AG08396 (cell line): ENCODE data around the gene ATP8B4.

Experiments used
- DNase-seq: peaks from one replicate; pipeline ENCODE4 v3.0.0; 2012; ENCODE audit warnings: low spot score, mixed read lengths

Gene ATP8B4

DNA sequence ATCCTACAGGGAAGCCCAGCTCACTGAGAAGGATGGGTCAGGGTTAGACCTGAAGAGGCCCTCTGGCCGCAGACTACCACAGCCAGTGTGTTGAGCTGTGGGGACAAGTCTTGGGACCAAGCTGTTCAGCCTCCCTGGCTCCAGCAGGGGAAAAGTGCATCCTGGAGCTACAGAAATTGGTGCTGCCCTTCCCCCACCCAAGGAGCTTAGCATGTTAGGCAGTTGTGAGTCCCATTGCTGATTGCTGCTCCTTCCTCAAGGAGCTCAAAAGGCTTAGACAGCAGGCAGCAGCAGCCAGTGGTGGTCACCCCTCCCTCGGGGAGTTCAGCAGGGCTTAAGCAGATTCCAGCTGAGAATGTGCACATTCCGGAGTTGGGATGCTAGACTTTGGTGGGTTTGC lies 165.6 kb downstream of the ATP8B4 start:
- no peak for DNase-seq

DNA sequence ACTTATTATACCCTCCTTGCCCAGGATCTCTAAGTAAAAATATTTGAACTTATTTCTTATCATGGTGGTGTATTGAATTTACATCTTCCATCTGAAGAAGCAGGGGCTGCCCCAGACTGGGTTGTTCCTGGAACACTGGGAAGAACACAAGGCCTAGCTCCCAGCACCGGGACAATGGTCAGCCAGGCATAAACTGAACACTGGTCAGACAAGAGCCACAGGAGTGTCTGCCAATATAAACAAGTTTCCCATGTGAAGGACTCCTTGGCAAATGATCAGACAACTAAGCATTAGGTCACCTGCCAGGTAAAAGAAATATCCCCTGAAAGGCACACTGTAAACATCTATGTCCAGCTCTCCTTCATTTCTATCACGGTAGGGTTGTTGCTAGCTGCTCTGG lies 172.4 kb downstream of the ATP8B4 start:
- no peak for DNase-seq

DNA sequence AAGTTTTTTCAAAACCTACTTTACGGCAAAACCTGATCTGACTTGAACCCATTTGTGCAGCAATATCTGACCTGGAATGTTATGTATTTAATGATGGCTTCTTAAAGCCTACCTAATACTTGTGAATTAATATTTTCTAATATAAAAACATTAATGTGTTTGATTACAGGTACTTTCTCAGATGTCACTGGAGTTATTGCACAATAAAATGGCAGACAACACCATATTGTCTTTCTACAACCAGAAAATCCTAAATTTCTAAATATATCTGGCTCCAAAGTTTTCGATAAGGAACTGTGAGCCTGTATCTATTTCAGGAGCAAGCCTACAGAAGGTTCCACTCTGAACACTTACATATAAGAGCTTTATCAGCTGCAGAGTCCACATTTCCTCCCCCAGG lies 184.5 kb downstream of the ATP8B4 start:
- DNase-seq: no peak

DNA sequence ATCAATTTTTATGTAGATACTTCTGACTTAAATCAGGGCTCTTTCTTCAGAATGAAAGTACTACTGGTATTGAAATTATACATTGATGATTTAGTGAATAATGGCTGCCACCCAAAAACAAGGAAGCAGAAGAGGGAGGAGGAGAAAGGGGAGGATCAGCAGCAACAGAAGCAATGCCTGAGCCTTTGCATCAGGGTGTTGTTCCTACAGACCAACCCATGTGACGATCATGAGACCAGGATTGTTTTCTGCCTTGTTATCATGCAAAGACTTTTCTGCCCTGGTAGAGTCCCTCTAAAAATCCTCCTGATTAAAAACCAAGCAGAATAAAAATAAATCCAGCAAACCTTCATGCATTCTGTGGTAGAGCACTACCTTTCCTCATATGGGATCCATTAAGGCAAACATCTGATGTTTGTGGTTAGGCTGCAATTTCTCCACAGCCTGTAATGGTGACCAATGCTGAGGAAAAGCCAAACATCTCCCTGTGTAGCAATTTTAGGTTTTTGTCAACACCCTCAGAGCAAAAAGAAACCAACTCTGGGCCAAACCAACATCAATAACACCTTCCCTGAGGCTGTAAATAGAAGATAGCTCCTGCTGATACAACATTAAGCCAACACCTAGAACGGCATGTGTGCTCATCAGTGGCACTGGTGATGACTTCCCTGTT lies 191.7 kb downstream of the ATP8B4 start:
- peak; percentile 48 for DNase-seq

GRCh38 chr15:49926740-49927139 lies 192.3 kb downstream of the ATP8B4 start:
- DNase-seq: no peak

DNA sequence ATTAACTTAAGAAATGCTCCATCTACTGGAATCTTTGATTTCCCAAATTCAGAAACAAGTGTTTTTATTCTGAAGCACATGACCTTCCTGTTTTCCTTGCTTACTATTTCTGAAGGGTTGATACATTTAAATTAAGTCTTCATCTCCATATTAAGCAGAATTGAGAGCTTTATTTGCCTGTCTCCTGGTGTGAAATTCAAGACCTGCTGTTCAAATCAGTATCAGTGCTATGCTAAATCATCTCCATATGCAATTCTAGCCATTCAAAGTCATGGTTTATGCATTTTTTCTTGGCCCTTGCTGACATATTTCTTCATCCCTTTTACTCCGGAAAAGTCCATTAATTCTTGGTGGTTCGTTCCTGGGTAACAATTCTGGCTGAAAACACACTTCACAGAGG lies 195.4 kb downstream of the ATP8B4 start:
- DNase-seq: no peak

DNA sequence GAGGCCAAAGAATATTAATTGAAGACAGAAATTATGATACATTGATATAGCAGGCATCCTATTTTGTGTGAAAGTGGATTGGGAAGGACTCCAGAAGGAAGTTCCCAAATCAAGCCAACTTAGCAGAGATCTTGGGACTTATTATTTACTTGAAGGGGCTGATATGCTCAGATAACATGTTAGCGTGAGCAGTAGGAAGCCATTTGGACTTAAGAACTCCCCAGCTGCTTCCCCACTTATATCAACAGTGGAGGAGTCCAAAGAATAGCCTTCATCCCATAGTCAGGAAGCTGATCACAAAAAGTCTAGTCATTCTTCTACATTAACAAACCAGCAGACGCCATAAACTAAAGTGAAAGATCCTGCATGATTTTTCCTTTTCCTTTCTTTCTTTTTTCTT lies 200.0 kb downstream of the ATP8B4 start:
- no peak for DNase-seq

DNA sequence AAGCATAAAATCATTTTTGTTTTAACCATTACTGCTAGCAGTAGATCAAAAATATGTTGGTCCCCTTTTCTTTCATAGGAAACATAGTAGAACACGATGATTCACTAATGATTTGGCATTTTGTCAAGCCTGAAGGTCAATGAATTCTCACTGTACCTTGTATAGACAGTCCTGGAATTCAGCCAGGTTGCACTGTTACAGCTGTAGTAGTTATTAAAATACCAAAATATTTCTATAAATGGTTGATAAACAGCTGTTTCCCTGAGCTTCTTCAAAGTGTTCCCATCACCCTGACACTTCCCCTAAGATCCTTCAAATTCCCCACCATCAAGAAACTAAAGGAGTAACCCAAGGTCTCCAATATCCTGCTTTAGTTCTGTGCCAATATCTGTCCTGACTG lies 200.9 kb downstream of the ATP8B4 start:
- no peak for DNase-seq

DNA sequence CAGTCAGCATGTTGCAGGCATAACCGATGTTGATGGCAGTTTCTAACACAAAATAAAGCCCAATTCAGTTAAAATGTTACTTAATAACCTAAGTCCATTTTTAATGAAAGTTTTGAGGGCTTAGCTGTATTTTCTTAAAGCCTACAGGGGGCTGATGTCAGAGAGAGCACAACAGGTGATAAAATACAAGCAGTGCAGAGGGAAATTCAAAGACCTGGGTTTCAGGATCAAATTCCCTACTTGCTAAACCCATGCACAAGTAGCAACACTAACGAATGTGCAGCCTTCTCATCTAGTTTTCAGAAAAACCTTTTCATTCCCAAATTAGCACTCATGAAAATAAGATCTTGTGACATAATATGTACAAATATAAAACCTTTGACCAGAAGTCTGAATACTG lies 202.0 kb downstream of the ATP8B4 start:
- no peak for DNase-seq

GRCh38 chr15:49915822-49916221 lies 203.2 kb downstream of the ATP8B4 start:
- DNase-seq: no peak

- DNase-seq: no peak
Measured at GRCh38 chr15:49908933-49909295, 210.1 kb downstream of the ATP8B4 start.

- DNase-seq: no peak
Measured at GRCh38 chr15:49908236-49908932, 210.6 kb downstream of the ATP8B4 start.

DNA sequence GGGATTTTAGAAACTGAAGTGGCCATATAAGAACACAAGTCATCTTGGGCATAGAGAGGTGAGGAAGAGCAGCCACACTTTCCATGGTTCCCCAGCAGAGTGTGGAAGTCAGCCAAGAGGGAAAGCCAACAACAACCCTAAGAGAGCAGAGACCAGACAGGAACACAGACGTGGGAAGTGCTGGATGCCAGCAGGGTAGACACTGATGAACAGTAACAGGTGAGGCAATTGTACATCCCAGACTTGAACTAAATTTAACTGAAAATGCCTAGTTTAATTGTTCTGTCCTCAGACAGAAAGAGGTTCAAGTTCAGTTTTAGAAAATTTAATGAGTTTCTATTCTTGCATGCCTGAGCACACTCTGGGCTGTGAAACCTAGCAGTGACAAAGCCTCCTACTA lies 212.1 kb downstream of the ATP8B4 start:
- no peak for DNase-seq

DNA sequence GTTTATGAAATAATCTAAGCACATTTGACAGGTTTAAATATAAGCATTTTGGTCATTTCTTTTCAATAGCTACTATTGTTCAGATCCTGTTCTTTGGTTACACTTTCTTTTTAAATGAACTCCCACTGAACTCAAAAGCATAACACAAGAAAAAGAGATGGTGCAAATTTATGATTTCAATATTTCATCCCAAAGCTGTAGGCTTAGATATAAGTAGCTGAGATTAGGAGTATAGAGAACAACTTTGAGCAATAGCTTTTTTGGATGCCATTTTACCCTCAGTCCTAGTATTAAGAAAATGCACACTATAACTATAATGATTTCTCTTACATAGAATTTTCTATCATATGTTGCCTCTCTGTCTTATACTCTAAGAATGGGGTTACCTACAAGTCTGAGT lies 213.8 kb downstream of the ATP8B4 start:
- DNase-seq: no peak

- DNase-seq: no peak
Measured at GRCh38 chr15:49904296-49904695, 214.7 kb downstream of the ATP8B4 start.

DNA sequence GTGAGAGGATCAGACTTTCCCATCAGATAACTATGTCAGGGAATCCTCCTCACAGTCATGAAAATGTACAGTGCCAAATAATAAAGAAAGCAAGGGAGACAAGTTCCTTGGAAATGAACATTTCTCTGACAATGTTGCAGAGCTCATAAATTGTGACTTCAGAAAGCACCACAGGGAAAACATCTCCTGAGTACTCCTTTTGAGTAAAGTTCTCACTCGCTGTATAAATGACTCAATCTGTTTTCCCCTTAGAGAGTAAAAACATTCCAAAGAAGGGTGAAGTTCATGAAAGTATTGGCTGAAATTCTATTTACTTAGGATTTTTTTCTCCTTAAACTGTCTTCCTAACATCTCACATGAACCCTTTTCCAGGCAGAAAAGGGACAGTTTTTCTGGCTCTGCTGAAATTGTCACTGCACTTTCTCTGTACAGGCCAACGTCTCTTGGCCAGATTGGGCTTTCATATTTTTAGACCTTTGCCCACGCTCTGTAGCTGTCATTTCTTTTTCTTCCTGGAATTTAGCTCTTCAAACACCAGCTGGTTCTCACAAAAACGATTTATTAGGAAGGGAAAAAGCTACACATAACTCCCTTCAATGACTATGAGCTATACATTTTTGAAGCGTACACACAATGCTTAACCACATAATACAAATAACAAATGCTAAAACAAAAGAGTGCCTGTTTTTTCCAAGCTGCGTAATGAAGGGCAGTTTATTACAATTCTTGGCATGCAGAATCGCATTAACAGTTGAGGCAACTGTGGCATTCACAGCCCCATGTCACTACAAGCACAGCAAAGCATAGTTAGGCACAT lies 216.1 kb downstream of the ATP8B4 start:
- no peak for DNase-seq

DNA sequence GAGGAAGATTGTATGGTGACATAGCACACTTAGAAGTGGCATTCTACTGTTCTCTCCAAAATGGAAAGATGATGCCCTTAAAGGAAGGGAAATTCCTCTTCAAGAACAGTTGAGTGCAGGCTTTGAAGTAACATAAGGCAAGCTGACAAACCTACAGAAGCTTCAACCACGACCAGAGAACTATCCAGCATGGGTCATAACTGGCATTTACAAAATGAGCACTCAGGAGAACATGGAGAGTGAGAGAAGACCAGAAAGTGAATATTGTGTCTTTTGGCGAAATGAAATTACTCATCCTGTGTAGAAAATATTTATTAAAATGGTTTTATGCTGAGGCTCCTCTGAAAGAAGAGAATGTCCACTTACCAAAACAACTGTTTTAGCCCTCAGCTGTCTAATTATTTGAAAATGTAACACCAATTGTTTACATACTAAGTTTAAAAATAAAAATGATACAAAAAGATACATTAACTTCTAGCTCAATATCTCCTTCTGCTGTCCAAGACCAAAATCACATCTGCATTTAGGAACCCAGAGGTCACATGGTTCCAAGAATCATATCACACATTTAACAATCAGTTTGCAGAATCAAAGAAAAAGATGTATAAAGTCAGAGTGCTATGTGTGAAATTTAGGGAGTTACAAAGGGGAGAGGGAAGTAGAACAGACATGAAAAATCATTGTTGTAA lies 216.9 kb downstream of the ATP8B4 start:
- DNase-seq: no peak

GRCh38 chr15:49901321-49901720 lies 217.7 kb downstream of the ATP8B4 start:
- DNase-seq: no peak

DNA sequence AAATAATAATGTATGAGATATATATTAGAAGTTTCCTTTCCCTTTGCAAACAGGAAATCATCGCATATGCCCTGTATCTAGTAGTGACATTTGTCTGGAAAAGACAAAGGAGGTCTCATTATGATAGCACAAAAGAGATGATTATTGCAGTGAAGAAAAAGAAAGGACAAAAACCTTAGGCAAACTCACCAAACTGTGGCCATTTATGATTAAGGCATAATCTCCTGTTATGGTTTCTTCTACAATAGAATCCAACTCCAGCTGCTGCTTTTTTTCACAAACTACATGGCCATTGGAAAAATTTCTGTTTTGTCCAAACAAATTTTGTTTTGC lies 218.2 kb downstream of the ATP8B4 start:
- DNase-seq: no peak

DNA sequence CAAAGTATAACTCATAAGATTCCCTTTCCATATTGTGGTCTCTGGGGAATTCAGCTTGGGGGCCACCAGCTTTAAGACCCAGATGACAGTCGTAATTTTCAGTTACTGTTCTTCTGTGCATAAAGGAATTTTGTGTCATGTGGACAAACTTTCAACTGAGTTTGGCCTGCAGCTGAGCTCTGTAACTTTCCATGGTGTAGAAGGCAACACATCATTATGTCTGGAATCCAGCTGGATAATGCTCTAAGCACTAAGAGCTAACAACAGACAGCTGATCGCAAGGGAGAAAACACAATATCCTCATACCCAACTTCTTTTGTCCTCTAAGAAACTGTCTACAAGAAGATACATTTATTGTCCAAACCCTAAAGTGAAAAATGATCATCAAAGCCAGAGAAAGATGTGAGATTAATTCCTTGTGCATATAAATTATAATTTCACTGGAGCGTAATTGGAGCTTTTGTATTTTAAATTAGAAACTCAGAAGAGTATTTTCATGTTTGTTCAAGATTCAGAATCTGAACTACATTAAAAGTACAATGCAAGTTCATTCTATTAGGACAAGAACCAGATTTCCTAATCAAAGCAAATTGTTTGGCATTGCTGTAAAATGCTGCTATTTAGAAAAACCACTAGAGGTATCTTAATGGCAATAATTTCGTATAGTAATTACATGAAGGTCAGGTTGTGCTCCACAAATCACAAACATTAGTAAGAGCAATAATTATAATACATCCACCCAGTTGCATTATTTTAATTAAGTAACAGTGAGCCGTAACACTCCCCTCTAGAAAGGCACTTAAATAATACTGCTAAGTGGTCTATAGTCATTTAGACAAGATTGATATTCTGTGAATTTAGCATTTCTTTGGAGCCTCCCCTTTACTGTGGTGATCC lies 218.8 kb downstream of the ATP8B4 start:
- no peak for DNase-seq

DNA sequence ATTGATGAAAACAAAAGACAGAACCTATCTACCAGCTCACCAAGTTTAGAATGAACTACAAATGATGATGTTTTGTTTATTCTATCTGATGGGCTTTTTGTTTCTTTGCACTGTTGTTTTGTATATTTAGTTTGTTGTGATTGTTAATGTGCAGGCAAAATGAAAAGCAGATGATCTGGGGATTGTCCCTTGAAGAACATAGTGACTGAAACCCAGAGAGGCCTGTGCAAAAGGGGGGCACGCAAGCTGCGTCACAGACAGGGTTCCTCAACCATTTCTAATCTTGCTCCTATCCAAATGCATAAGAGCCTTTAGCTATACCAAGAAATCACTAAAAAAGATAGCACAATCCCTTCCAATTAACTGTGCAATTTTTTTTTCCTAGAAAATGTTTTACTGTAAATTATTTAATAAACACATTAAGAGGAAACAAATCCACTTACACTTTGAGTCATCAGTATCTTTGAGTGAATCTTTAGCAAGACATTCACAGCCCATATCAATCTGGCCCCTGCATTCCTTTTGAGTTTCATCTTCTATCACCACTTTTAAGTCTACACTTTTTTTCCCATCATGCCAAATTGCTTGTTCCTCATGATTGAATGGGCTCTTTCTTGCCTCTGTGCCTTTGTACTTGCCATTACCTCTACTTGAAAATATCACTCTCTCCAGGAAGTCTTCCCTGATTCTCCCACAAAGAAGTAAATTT lies 220.3 kb downstream of the ATP8B4 start:
- no peak for DNase-seq
